ENCODE results near the gene AOAH. TPM values are rescaled to one million over a fixed set of nuclear protein-coding genes. Genes with fewer than 3 reads are reported as not detected.
"Not testable (repeated sequence)": the region's sequence is repeated elsewhere in the genome, so short reads cannot be mapped to it uniquely, and the experiment has no call there.

The AOAH gene
- total RNA-seq, 1 experiment from 2014 or later, result 1.3 TPM

GRCh38 chr7:36466001-36466400 is 258.3 kb downstream of the AOAH start:
- not testable (repeated sequence) for H3K27me3 ChIP-seq, H3K4me1 ChIP-seq

GRCh38 chr7:36464271-36464670 is 260.0 kb downstream of the AOAH start:
- no peak for DNase-seq
- no peaks in the 10 kb centered on the region for H3K9me3 ChIP-seq (replicated peaks)
- no peaks in the 10 kb centered on the region; the same call in 1 of the 2 replicates for H3K36me3 ChIP-seq
- no peak overlapping the region for H3K4me3 ChIP-seq
- no peaks in the 10 kb centered on the region for H3K4me1 ChIP-seq
- no peak overlapping the region for H3K27ac ChIP-seq
- H3K27me3 ChIP-seq, result no peaks in the 10 kb centered on the region

More at GRCh38 chr7:36466001-36466400, 258.3 kb downstream of the AOAH start:
- not testable (repeated sequence) for H3K27ac ChIP-seq; H3K9me3 ChIP-seq (replicated peaks); H3K4me3 ChIP-seq; H3K36me3 ChIP-seq; DNase-seq
